CD4-positive, alpha-beta T cell (primary cell): ENCODE measurements around the gene CRIM1. TPM values are rescaled to one million over a fixed set of nuclear protein-coding genes. Genes with fewer than 3 reads are reported as not detected.

ENCODE experiments used
- ATAC-seq: fragments of 200-7000 bp; cut with Tn5 transposase; one replicate; pipeline ENCODE4 v1.10.0; 2022; ENCODE audit warnings: mild to moderate bottlenecking; ENCODE audit not compliant: poor library complexity
- CTCF ChIA-PET: fragments of 350-600 bp; sonication (Branson Sonifier 250); formaldehyde crosslinking; loops from one replicate; lab custom pipeline; 2021; ENCODE audit warnings: antibody characterized with exemption, inconsistent platforms; lab: Charles Lee
- POLR2A ChIA-PET: fragments of 350-600 bp; sonication (Branson Sonifier 250); formaldehyde crosslinking; loops from one replicate; lab custom pipeline; 2021; ENCODE audit warnings: antibody characterized with exemption, inconsistent platforms; lab: Charles Lee
- DNase-seq, 14 experiments: peaks; one replicate each; pipeline ENCODE4 v3.0.0-alpha.2; 2013 to 2020; ENCODE audit warnings: mixed read lengths in 2 of 14
- H3K27ac ChIP-seq, 2 donors: one replicate each; pipeline versions ENCODE4 v1.5.1 to v1.7.0; 2013; ENCODE audit warnings: low read length in 2 of 2, low read depth in 1 of 2, mild to moderate bottlenecking in 1 of 2
- H3K27me3 ChIP-seq, 2 experiments: 1 replicate in 1 of 2; 2 replicates in 1 of 2; pipeline versions ENCODE4 v1.6.1 to v1.7.0; 2013; ENCODE audit warnings: low read length in 2 of 2, control low read depth in 1 of 2, mild to moderate bottlenecking in 1 of 2, moderate library complexity in 1 of 2; ENCODE audit not compliant: insufficient read depth in 2 of 2, control insufficient read depth in 1 of 2
- H3K36me3 ChIP-seq: one replicate; pipeline ENCODE4 v1.6.1; 2013; ENCODE audit warnings: low read length, control low read depth; ENCODE audit not compliant: insufficient read depth
- H3K4me1 ChIP-seq: one replicate; pipeline ENCODE4 v1.6.1; 2013; ENCODE audit warnings: low read length, control low read depth; ENCODE audit not compliant: insufficient read depth
- H3K4me3 ChIP-seq: one replicate; pipeline ENCODE4 v1.5.1; 2013; ENCODE audit warnings: mild to moderate bottlenecking, low read length, moderate library complexity
- H3K9me3 ChIP-seq, 2 experiments: 1 replicate in 1 of 2; 2 replicates in 1 of 2; pipeline versions ENCODE4 v1.6.1 to v1.7.0; 2013; ENCODE audit warnings: low read length in 2 of 2, mild to moderate bottlenecking in 2 of 2, control low read depth in 1 of 2, moderate library complexity in 1 of 2; ENCODE audit not compliant: control insufficient read depth in 1 of 2, insufficient read depth in 1 of 2
- H3K27ac Mint-ChIP-seq: one replicate; pipeline ENCODE4 v1.8.0; 2020; ENCODE audit warnings: mixed read lengths
- H3K27me3 Mint-ChIP-seq: one replicate; pipeline ENCODE4 v1.8.0; 2021; ENCODE audit warnings: mixed read lengths
- H3K36me3 Mint-ChIP-seq: one replicate; pipeline ENCODE4 v1.8.0; 2021; ENCODE audit warnings: low read depth, mixed read lengths
- H3K4me1 Mint-ChIP-seq: one replicate; pipeline ENCODE4 v1.8.0; 2021; ENCODE audit warnings: low read depth, mixed read lengths
- H3K4me3 Mint-ChIP-seq: one replicate; pipeline ENCODE4 v1.8.0; 2020; ENCODE audit warnings: mild to moderate bottlenecking, mixed read lengths
- H3K9me3 Mint-ChIP-seq: one replicate; pipeline ENCODE4 v1.8.0; 2020; ENCODE audit warnings: mixed read lengths
- intact Hi-C, 2 experiments: fragments of 100-400 bp; cut with DNase I in 1 of 2; cut with micrococcal nuclease in 1 of 2; formaldehyde crosslinking; loops; one replicate each; pipeline versions ENCODE4 v1.15.1 to v1.9.0; 2023 to 2025; cut with DNase I, micrococcal nuclease
- total RNA-seq, 174 experiments: library from RNA in 2 of 174; stranded (reverse) in 2 of 174; gene quantifications; one replicate each; pipeline ENCODE4 v1.2.3 and lab custom pipeline; 2021 to 2026
- TF ChIP-seq, protein P1 (sequence below): fragments of 200-600 bp; IDR thresholded peaks from one replicate; pipeline ENCODE4 v1.8.0; 2022; ENCODE audit warnings: antibody characterized with exemption, mild to moderate bottlenecking

Gene CRIM1
- total RNA-seq, 2 experiments from 2014 or later = 1.1 to 1.7 TPM

DNA sequence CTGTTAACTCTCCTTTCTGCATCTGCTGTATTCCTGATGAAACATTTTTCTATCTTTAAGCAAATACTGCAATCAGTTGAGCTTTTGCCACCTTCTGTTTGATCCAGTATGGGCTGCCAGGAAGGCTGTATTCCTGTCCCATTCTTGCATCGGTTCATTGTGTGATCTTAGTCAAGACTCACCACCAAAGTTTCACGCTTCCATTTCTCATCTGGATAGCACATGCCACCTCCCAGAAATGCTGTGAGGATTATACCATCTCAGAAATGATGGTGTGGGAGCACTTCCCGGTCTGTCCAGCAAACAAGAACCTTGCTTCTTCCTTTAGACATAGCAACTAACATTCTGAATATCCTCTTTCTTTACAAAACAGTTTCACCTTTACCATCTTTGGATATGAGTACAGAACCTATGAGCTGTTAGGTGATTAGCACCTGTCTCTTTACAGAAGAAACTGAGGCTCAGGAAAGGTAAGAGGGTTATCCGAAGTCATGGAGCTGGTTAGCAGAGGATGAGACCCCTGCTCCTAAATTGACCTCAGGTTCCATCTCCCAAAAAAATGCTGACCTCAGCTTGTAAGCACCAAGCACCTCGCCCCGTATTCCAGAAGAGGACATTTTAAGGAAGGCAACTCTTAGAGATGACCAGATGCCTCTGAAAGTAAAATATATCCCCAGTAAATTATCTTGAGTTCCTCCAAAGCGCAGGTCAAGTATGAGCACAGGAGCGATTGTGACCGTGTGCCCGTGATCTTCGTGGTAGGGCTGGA is 185.6 kb downstream of the CRIM1 start:
- ChIA-PET POLR2A (no interaction called here), CTCF (no interaction called here)
- H3K4me3 Mint-ChIP-seq = no peak overlapping the region
- no peaks in the 10 kb centered on the region for H3K9me3 Mint-ChIP-seq
- no peaks in the 10 kb centered on the region for H3K27me3 ChIP-seq
- H3K27ac Mint-ChIP-seq = no peak overlapping the region
- ATAC-seq (no peak), DNase-seq (no peak)
- H3K27ac ChIP-seq = no peak overlapping the region
- peaks cover 3% of the 10 kb centered on the region for H3K36me3 ChIP-seq
- TF ChIP-seq, protein P1, sequence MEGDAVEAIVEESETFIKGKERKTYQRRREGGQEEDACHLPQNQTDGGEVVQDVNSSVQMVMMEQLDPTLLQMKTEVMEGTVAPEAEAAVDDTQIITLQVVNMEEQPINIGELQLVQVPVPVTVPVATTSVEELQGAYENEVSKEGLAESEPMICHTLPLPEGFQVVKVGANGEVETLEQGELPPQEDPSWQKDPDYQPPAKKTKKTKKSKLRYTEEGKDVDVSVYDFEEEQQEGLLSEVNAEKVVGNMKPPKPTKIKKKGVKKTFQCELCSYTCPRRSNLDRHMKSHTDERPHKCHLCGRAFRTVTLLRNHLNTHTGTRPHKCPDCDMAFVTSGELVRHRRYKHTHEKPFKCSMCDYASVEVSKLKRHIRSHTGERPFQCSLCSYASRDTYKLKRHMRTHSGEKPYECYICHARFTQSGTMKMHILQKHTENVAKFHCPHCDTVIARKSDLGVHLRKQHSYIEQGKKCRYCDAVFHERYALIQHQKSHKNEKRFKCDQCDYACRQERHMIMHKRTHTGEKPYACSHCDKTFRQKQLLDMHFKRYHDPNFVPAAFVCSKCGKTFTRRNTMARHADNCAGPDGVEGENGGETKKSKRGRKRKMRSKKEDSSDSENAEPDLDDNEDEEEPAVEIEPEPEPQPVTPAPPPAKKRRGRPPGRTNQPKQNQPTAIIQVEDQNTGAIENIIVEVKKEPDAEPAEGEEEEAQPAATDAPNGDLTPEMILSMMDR = no peak
- H3K9me3 ChIP-seq = no peaks in the 10 kb centered on the region
- H3K27me3 Mint-ChIP-seq = no peaks in the 10 kb centered on the region
- intact Hi-C loops = no loop called here
- no peak overlapping the region for H3K4me3 ChIP-seq
- H3K4me1 ChIP-seq = no peaks in the 10 kb centered on the region
- no peaks in the 10 kb centered on the region for H3K4me1 Mint-ChIP-seq
- peaks cover 11% of the 10 kb centered on the region for H3K36me3 Mint-ChIP-seq

DNA sequence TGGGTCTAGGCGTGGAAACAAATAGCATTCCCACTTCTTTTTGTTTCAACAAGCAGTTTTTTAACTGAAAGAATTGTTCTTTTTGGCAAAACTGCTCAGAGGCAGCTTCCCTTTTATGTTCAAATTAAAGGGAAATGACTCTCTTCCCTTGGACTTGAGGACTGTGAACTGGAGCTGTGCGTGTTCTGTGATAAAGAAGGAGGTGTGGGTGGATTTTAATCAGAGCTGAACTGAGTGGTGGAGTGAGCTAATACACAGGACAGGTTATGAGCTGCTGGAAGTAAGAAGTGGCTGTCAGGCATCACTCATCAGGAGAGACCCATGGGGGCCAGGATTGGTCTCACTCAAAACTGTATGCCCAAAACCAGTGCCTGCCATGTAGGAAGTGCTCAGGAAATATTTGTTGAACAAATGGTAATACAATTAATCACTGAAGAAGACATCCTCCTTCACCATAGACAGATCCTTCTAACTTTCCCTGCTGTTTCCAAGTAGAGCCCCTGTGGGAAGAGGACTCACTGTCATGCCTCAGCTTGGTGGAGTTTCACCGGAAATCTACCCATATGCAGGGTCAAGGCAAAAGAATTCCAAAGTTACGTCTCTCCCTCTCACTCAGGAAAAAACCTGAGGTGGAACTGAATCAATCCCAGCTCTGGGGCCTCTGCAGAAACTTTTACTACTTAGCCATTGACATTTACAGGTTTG is 186.5 kb downstream of the CRIM1 start:
- Histone ChIP-seq H3K36me3 (peaks cover 4% of the 10 kb centered on the region), H3K27ac (no peak overlapping the region), H3K4me3 (no peak overlapping the region), H3K27me3 (no peaks in the 10 kb centered on the region), H3K9me3 (no peaks in the 10 kb centered on the region), H3K4me1 (no peaks in the 10 kb centered on the region)
- POLR2A ChIA-PET = no interaction called here
- H3K27me3 Mint-ChIP-seq = no peaks in the 10 kb centered on the region
- no peak overlapping the region for H3K27ac Mint-ChIP-seq
- no peaks in the 10 kb centered on the region for H3K4me1 Mint-ChIP-seq
- H3K4me3 Mint-ChIP-seq = no peak overlapping the region
- intact Hi-C loops = no loop called here
- ATAC-seq = no peak
- CTCF ChIA-PET = no interaction called here
- DNase-seq = no peak
- peaks cover 12% of the 10 kb centered on the region for H3K36me3 Mint-ChIP-seq
- no peaks in the 10 kb centered on the region for H3K9me3 Mint-ChIP-seq
- TF ChIP-seq, protein P1 = no peak

DNA sequence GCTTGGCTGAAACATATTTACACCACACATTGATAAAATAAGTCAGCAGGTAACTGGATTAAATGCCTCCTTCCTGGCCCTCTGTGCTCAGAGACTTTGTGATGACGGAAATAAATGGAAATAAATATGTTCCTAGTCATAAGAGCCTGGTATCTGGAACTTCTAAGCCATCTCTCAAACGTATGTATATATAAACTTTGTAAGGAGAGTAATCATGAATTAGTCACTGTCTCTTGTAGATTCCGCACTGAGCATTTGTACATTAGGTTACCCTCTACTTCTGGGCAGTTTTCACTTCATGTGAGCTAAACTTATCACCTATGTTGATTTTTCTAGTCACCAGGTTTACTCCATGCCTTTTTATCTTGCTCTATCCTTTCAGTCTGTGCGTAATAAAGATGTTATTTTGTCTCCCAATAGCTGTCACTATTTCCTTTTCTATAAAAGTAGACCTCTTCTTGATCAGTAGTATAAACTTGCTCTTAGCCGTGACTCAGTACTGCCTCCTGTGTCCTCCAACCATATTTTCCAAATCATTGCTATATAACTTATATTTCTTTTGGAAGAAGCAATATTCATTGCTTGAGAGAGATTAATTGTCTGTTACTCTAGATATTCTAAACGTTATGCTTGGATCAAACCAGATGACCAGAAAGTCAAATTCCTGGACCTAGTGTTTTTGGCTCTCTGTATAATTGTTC is 189.2 kb downstream of the CRIM1 start:
- DNase-seq = no peak
- Mint-ChIP-seq H3K27me3 (no peaks in the 10 kb centered on the region), H3K9me3 (no peaks in the 10 kb centered on the region), H3K4me3 (no peak overlapping the region), H3K36me3 (peaks cover 34% of the 10 kb centered on the region), H3K4me1 (peaks cover 14% of the 10 kb centered on the region), H3K27ac (no peak overlapping the region)
- TF ChIP-seq, protein P1 = no peak
- POLR2A ChIA-PET = no interaction called here
- Histone ChIP-seq H3K36me3 (peaks cover 5% of the 10 kb centered on the region), H3K27me3 (no peaks in the 10 kb centered on the region), H3K4me3 (no peak overlapping the region), H3K4me1 (no peaks in the 10 kb centered on the region), H3K27ac (no peak overlapping the region), H3K9me3 (no peaks in the 10 kb centered on the region)
- intact Hi-C loops = no loop called here
- CTCF ChIA-PET = no interaction called here
- ATAC-seq = no peak
